ENCODE results near the gene TMOD4.

Gene TMOD4

DNA sequence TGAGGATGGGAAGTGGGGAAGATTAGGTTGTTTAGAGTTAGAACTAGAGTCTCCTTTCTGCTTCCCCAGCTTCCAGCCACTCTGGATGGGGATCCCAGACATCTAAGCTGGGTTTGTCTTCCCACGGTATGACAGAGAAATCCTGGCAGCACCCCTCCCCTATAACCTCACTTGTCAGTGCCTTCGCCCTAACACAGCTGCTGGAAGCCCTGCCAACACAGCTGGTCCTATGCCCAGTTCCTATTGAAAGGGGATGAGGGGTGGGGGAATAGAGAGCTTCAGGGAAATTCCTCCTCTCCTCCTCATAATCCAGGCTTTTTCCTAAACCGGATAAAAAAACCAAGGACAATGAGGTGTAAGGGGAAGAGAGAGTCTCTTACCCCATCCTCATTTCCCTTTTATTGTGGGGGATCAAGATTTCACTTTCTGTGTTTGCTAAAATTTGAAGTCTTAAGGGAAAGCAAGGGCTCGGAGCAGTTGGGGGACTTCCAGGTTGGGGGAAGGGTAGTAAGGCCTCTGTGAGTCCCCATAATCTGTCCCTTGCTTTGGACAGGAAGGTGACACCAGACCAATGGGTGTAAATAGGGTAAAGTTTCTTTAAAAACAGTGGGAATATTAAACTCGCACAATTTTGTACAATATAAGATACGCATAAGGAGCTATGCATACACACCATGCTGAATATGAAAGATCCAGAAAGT lies 590 bp downstream of the TMOD4 start:
- in situ Hi-C loops (cut with HindIII; ENCODE audit: low sequenced_read_pairs), result no loop called here
- no peak overlapping the region for H3K4me3 ChIP-seq (ENCODE audit: low read depth, low read length)
- DNase-seq (ENCODE audit: low read depth, low spot score), result no peak
- TF ChIP-seq, protein P1, sequence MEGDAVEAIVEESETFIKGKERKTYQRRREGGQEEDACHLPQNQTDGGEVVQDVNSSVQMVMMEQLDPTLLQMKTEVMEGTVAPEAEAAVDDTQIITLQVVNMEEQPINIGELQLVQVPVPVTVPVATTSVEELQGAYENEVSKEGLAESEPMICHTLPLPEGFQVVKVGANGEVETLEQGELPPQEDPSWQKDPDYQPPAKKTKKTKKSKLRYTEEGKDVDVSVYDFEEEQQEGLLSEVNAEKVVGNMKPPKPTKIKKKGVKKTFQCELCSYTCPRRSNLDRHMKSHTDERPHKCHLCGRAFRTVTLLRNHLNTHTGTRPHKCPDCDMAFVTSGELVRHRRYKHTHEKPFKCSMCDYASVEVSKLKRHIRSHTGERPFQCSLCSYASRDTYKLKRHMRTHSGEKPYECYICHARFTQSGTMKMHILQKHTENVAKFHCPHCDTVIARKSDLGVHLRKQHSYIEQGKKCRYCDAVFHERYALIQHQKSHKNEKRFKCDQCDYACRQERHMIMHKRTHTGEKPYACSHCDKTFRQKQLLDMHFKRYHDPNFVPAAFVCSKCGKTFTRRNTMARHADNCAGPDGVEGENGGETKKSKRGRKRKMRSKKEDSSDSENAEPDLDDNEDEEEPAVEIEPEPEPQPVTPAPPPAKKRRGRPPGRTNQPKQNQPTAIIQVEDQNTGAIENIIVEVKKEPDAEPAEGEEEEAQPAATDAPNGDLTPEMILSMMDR (IDR thresholded peaks at IDR 0.05; ENCODE audit: low read depth, low read length), result no peak

DNA sequence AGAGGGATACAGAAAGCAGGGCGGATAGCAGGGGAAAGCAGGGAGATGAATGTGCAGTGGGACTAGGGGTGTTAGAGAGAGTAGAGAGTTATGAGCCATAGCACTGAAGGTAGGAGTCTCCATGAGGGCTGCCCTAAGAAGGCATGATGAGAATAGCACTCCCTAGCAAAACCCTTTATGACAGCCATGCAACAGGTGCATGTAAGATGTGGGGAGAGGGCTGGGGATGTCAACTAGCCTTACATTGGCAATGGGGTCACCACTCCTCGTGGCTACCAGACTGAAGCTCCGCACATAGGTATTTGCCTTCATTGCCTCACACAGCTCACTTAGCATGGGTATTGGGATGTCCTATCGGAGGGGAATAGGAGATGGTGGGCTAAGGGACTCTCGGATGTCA lies 4.6 kb downstream of the TMOD4 start:
- in situ Hi-C loops (cut with HindIII; ENCODE audit: low sequenced_read_pairs), result no loop called here
- no peak for DNase-seq (ENCODE audit: low read depth, low spot score)
- H3K4me3 ChIP-seq (ENCODE audit: low read depth, low read length), result no peak overlapping the region
- TF ChIP-seq, protein P1 (IDR thresholded peaks at IDR 0.05; ENCODE audit: low read depth, low read length), result no peak

DNA sequence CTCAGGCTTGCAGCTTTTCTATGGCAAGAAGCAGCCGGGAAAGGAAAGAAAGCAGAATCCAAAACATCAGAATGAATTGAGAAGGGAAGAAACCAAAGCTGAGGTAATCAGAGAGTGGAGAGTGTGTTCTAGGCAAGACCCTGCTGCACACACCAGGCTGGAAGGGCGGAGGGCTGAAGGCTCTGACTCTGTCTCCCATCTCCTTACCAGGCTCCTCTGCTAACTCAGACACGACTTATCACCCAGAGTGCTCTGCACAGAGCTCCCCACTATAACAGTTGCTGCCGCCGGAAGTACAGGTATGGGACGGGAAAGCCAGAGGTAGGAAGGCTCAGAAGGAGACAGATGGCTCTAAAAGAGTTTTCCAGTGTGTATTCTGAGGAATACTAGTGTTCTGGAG lies 8.7 kb downstream of the TMOD4 start:
- TF ChIP-seq, protein P1 (IDR thresholded peaks at IDR 0.05; ENCODE audit: low read depth, low read length), result no peak
- H3K4me3 ChIP-seq (ENCODE audit: low read depth, low read length), result peak overlapping the region; percentile 92
- in situ Hi-C loops (cut with HindIII; ENCODE audit: low sequenced_read_pairs), result no loop called here

DNA sequence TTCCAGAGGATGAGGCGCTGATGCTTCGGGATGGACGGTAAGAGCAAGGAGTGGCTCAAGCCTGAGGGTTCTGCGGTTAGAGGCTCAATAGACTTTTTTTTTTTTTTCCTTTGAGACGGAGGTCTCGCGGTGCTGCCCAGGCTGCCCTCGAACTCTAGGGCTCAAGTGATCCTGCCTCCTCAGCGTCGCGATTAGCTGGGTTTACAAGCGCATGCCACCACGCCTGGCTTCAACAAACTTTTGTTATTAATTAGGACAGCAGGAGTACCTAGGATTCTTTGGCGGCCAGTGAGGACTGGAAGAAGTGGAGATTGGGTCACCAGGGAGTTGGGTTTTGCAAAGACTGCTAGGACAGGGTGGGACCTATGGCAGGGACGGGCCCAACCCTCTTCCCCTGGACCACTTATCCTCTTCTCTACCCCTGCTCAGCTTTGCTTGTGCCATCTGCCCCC lies 9.2 kb downstream of the TMOD4 start:
- DNase-seq (ENCODE audit: low read depth, low spot score), result peak; percentile 69
- in situ Hi-C loops (cut with HindIII; ENCODE audit: low sequenced_read_pairs), result no loop called here
- peak overlapping the region; percentile 92 for H3K4me3 ChIP-seq (ENCODE audit: low read depth, low read length)
- TF ChIP-seq, protein P1 (IDR thresholded peaks at IDR 0.05; ENCODE audit: low read depth, low read length), result no peak

More for the DNA sequence above, 8.7 kb downstream of the TMOD4 start:
- DNase-seq (ENCODE audit: low read depth, low spot score), result no peak

DNA sequence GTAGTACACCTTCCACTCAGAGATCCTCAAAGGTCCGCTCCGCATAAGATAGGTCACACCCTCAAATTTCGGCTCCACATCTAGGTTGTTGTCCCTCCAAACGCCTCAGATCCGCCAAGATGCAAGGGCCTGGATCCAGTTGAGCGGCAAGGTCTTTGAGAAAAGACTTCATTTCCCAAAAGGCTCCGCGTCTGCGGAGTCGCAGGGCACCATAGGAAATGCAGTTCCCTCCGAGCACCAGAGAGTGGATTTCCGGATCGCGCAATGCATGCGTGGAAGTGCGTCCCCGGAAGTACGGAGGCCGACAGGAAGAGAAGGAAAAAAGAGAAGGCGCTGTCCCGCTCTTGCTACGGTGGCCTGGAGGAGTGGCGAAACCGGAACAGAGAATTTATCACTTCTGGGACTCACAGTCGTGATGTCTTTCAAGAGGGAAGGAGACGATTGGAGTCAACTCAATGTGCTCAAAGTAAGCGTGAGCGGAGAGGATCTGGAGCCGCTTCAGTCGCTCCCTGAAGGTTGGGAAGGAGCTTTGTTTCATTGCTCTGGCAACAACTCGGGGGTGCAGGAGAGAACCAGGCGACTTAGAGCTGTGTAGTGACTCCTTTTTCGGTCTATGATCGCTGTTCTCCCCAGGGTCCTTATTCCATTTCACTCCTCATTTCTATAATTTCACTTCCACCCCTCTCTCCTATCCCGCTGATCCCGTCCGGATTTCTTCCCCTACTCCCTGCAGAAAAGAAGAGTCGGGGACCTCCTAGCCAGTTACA lies 9.9 kb downstream of the TMOD4 start, which contains the start of the genes LYSMD1 and SCNM1:
Gene LYSMD1 (minus strand): TSS at position 165 of the 767 bp plus-strand sequence. CDS start 644 bp downstream, outside the sequence.
Gene SCNM1 (plus strand): TSS at position 407 of the 767 bp plus-strand sequence. CDS start 9 bp downstream, at position 416.
- H3K4me3 ChIP-seq (ENCODE audit: low read depth, low read length), result peak within 1 kb of the TSS; percentile 92
- DNase-seq (ENCODE audit: low read depth, low spot score), result peak; percentile 99
- in situ Hi-C loops (cut with HindIII; ENCODE audit: low sequenced_read_pairs), result no loop called here
- TF ChIP-seq, protein P1 (IDR thresholded peaks at IDR 0.05; ENCODE audit: low read depth, low read length), result no peak

DNA sequence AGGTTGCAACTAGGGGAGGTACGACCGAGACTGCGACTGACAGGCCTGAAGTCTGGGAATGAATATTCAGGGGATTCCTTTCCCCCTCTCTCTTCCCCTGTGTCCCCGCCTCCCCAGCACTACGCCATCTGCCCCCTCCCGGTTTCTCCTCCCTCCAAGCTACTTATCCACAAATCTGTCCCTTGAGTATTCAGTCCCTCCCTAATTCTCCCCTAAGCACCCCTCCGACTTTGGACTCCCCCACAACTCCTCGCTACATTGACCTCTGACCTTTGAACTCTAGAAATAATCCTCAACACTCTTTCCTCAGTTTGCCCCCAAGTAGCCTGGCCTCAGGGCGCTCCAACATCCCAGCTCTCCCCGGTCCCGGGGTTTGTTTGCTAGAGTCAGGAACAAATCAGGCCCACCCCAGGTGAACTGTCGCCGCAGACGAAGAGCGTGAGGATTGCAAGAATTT lies 10.5 kb downstream of the TMOD4 start:
- TF ChIP-seq, protein P1 (IDR thresholded peaks at IDR 0.05; ENCODE audit: low read depth, low read length), result no peak
- in situ Hi-C loops (cut with HindIII; ENCODE audit: low sequenced_read_pairs), result no loop called here
- DNase-seq (ENCODE audit: low read depth, low spot score), result peak; percentile 45
- H3K4me3 ChIP-seq (ENCODE audit: low read depth, low read length), result peak overlapping the region; percentile 92

All from astrocyte of the spinal cord (primary cell).